Uterus (tissue), 2 donors: ENCODE results near the gene MAMDC4.

Experiments used
- POLR2A ChIP-seq, 2 donors: fragments of 450-650 bp; IDR thresholded peaks; one replicate each; pipeline ENCODE4 v1.6.1; 2016; ENCODE audit warnings: antibody characterized with exemption in 2 of 2, mild to moderate bottlenecking in 1 of 2, moderate library complexity in 1 of 2
- TF ChIP-seq, protein P1 (sequence below), 4 experiments: fragments of 200-600 bp in 2 of 4; fragments of 450-650 bp in 2 of 4; sonication (generic) in 2 of 4; IDR thresholded peaks; one replicate each; pipeline ENCODE4 v1.5.1; 2016 to 2019; ENCODE audit warnings: antibody characterized with exemption in 4 of 4, mild to moderate bottlenecking in 2 of 4, moderate library complexity in 1 of 4

DNA sequence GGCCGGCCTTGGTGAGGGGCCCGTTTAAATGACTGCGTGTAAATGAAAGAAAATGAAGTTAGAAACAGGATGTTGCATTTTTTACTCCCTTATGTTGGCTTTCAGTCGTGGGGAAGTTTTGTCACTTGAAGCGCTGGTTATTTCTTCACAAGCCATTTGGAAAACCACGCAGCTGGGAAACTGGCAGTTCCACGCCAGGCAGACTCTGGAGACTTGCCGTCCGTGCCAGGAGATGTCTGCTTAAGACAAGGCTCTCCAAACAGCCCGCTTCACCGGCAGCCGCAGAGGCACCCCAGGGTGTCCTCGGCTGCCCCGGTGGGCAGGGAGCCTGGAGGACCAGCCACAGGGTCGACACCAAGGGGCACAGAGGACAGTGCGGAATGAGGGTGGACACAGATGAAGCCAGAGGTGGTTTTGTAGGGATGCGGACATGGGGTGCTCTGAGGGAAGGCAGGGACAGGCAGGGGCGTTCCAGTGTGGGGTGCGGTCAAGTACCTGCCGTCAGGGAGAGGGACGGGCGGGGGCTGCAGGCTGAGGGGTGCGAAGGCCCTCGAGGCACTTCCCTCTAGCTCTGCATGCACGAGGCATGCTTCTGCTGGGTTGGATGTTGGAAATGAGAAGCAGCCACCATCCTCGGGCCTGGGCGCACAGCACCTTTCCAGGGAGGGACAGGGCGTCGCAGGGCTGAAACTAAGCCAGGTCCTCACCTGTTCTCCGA lies 21.0 kb upstream of the MAMDC4 start:
- TF ChIP-seq, protein P1, sequence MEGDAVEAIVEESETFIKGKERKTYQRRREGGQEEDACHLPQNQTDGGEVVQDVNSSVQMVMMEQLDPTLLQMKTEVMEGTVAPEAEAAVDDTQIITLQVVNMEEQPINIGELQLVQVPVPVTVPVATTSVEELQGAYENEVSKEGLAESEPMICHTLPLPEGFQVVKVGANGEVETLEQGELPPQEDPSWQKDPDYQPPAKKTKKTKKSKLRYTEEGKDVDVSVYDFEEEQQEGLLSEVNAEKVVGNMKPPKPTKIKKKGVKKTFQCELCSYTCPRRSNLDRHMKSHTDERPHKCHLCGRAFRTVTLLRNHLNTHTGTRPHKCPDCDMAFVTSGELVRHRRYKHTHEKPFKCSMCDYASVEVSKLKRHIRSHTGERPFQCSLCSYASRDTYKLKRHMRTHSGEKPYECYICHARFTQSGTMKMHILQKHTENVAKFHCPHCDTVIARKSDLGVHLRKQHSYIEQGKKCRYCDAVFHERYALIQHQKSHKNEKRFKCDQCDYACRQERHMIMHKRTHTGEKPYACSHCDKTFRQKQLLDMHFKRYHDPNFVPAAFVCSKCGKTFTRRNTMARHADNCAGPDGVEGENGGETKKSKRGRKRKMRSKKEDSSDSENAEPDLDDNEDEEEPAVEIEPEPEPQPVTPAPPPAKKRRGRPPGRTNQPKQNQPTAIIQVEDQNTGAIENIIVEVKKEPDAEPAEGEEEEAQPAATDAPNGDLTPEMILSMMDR (IDR thresholded peaks at IDR 0.05): no peak
- no peak for TF ChIP-seq POLR2A (IDR thresholded peaks at IDR 0.05)
